Esophagus muscularis mucosa (tissue), 4 donors: ENCODE results near the gene PPRC1. TPM values are rescaled to one million over a fixed set of nuclear protein-coding genes. Genes with fewer than 3 reads are reported as not detected.

Source experiments
- DNase-seq: peaks from one replicate; pipeline ENCODE4 v3.0.0-alpha.2; 2017; ENCODE audit errors: extremely low spot score
- H3K27ac ChIP-seq, 4 donors: fragments of 200-600 bp; sonication (generic); replicated peaks in 1 of 4; 1 replicate in 3 of 4; 2 replicates in 1 of 4; pipeline ENCODE4 v1.5.1; 2016 to 2019; ENCODE audit warnings: mild to moderate bottlenecking in 1 of 4
- H3K27me3 ChIP-seq, 4 donors: fragments of 200-600 bp; sonication (generic); one replicate each; pipeline versions ENCODE4 v1.5.1 to v1.6.0; 2016 to 2019
- H3K36me3 ChIP-seq, 4 donors: fragments of 200-600 bp; sonication (generic); one replicate each; pipeline ENCODE4 v1.5.1; 2016 to 2019
- H3K4me1 ChIP-seq, 4 donors: fragments of 200-600 bp; sonication (generic); one replicate each; pipeline ENCODE4 v1.5.1; 2016 to 2019
- H3K4me3 ChIP-seq, 4 donors: fragments of 200-600 bp; sonication (generic); 1 replicate in 2 of 4; 2 replicates in 2 of 4; pipeline ENCODE4 v1.5.1; 2016 to 2019; ENCODE audit warnings: mild to moderate bottlenecking in 4 of 4, moderate library complexity in 1 of 4
- H3K9me3 ChIP-seq, 4 donors: fragments of 200-600 bp; sonication (generic); 1 replicate in 3 of 4; 2 replicates in 1 of 4; pipeline ENCODE4 v1.5.1; 2016 to 2019
- CTCF ChIP-seq, 3 experiments: fragments of 200-600 bp in 2 of 3; fragments of 450-650 bp in 1 of 3; sonication (generic) in 2 of 3; IDR thresholded peaks; one replicate each; pipeline ENCODE4 v1.5.1; 2017 to 2019; ENCODE audit warnings: antibody characterized with exemption in 3 of 3, mild to moderate bottlenecking in 2 of 3, moderate library complexity in 1 of 3
- EP300 ChIP-seq: sonication (generic); formaldehyde crosslinking; IDR thresholded peaks from one replicate; pipeline ENCODE4 v1.6.1; 2017; ENCODE audit warnings: antibody characterized with exemption
- POLR2A ChIP-seq: fragments of 450-650 bp; IDR thresholded peaks from one replicate; pipeline ENCODE4 v1.6.1; 2017; ENCODE audit warnings: antibody characterized with exemption, moderate library complexity, mild to moderate bottlenecking, low read depth
- POLR2AphosphoS5 ChIP-seq, 2 donors: sonication (generic); formaldehyde crosslinking; IDR thresholded peaks; one replicate each; pipeline ENCODE4 v1.6.1; 2017; ENCODE audit warnings: antibody characterized with exemption in 2 of 2
- WGBS: methylation state at CpG from one replicate; pipeline ENCODE4 v1.1.5; 2018; 5-methylcytosine and 5-hydroxymethylcytosine counted together
- intact Hi-C: fragments of 100-400 bp; cut with DNase I; formaldehyde crosslinking; loops from one replicate; pipeline ENCODE4 v1.15.1; 2023
- total RNA-seq, 4 donors: library from RNA; depleted of rRNA; stranded (reverse); fragments of >200 nt; gene quantifications; one replicate each; pipeline versions ENCODE4 v1.1.0 to v1.2.1, GENCODE V29; 2016

The PPRC1 gene
- total RNA-seq, 4 donors from 2014 or later, result 10.8 to 49.5 (median 20.9) TPM

GRCh38 chr10:102159051-102159597 lies 26.3 kb downstream of the PPRC1 start:
- DNase-seq, result no peak
- WGBS, result 93% methylated on average over 5 of the region's 5 CpGs
- Histone ChIP-seq H3K4me1 (peaks cover under 1 to 12% (median 5%) of the 10 kb centered on the region in 4 donors), H3K4me3 (no peak overlapping the region), H3K27me3 (no peaks in the 10 kb centered on the region), H3K36me3 (peaks cover 67 to 98% (median 92%) of the 10 kb centered on the region in 4 donors), H3K9me3 (no peaks in the 10 kb centered on the region), H3K27ac (no peak overlapping the region)
- intact Hi-C loops, result loop anchor here (10.0 kb wide), 1 partner anchor 346 kb away; the partner anchor contains the start of genes ACTR1A and SUFU
- TF ChIP-seq POLR2A, result no peak
- no peak for TF ChIP-seq CTCF (IDR thresholded peaks at IDR 0.05)
- TF ChIP-seq POLR2AphosphoS5 (IDR thresholded peaks at IDR 0.05), result no peak
- TF ChIP-seq EP300, result no peak

GRCh38 chr10:102159831-102160230 lies 27.0 kb downstream of the PPRC1 start:
- intact Hi-C loops, result loop anchor here (10.0 kb wide), 1 partner anchor 345 kb away; the partner anchor contains the start of genes ACTR1A and SUFU
- peaks cover 67 to 99% (median 89%) of the 10 kb centered on the region in 4 donors for H3K36me3 ChIP-seq
- no peaks in the 10 kb centered on the region for H3K9me3 ChIP-seq
- 94% methylated on average over 4 of the region's 4 CpGs for WGBS
- peaks cover 0 to 4% (median 0%) of the 10 kb centered on the region in 4 donors for H3K4me1 ChIP-seq
- no peaks in the 10 kb centered on the region for H3K27me3 ChIP-seq
- no peak overlapping the region for H3K4me3 ChIP-seq
- TF ChIP-seq POLR2A (no peak), EP300 (no peak), POLR2AphosphoS5 (IDR thresholded peaks at IDR 0.05) (no peak), CTCF (IDR thresholded peaks at IDR 0.05) (no peak)
- no peak overlapping the region for H3K27ac ChIP-seq
- DNase-seq, result no peak

- peaks cover 53 to 68% (median 57%) of the 10 kb centered on the region in 4 donors for H3K36me3 ChIP-seq
- 82% methylated on average over 4 of the region's 4 CpGs for WGBS
- intact Hi-C loops, result no loop called here
Measured at GRCh38 chr10:102163342-102163989, 30.6 kb downstream of the PPRC1 start.

GRCh38 chr10:102167861-102168260 lies 35.0 kb downstream of the PPRC1 start:
- 54% methylated on average over 1 of the region's 1 CpG for WGBS
- no peak for DNase-seq

More at GRCh38 chr10:102163342-102163989, 30.6 kb downstream of the PPRC1 start:
- DNase-seq, result no peak
- Histone ChIP-seq H3K4me3 (no peak overlapping the region), H3K4me1 (no peaks in the 10 kb centered on the region), H3K27ac (no peak overlapping the region), H3K27me3 (no peaks in the 10 kb centered on the region), H3K9me3 (no peaks in the 10 kb centered on the region)
- no peak for TF ChIP-seq POLR2A
- TF ChIP-seq CTCF (IDR thresholded peaks at IDR 0.05), result no peak
- no peak for TF ChIP-seq EP300
- TF ChIP-seq POLR2AphosphoS5 (IDR thresholded peaks at IDR 0.05), result no peak

More at GRCh38 chr10:102167861-102168260, 35.0 kb downstream of the PPRC1 start:
- Histone ChIP-seq H3K9me3 (no peaks in the 10 kb centered on the region), H3K27ac (no peak overlapping the region), H3K27me3 (no peaks in the 10 kb centered on the region), H3K36me3 (peaks cover 11 to 24% (median 13%) of the 10 kb centered on the region in 4 donors), H3K4me3 (no peak overlapping the region), H3K4me1 (peaks cover 3 to 13% (median 12%) of the 10 kb centered on the region in 4 donors)
- TF ChIP-seq POLR2AphosphoS5 (IDR thresholded peaks at IDR 0.05) (no peak), POLR2A (no peak), EP300 (no peak), CTCF (IDR thresholded peaks at IDR 0.05) (no peak)
- intact Hi-C loops, result loop anchor here (5.0 kb wide), 2 partner anchors 59 to 184 kb away; partner anchors contain the start of gene ELOVL3
